GM12878 (cell line): ENCODE measurements around the gene SSPN. TPM values are rescaled to one million over a fixed set of nuclear protein-coding genes. Genes with fewer than 3 reads are reported as not detected.
A peak's percentile ranks its signal among the peaks of the same experiment; 100 is the strongest.

ENCODE experiments used
- BCL3 ChIP-seq: IDR thresholded peaks from 2 replicates; pipeline ENCODE4 v1.6.1; 2011; ENCODE audit warnings: borderline replicate concordance, low read depth, mild to moderate bottlenecking, moderate library complexity, low read length; ENCODE audit not compliant: insufficient read depth, poor library complexity, severe bottlenecking
- CREB1 ChIP-seq: IDR thresholded peaks from 2 replicates; pipeline ENCODE4 v1.6.1; 2012; ENCODE audit warnings: low read depth, mild to moderate bottlenecking, inconsistent platforms
- EGR1 ChIP-seq, 2 experiments: IDR thresholded peaks; 1 replicate in 1 of 2; 2 replicates in 1 of 2; pipeline ENCODE4 v1.6.1; 2011 to 2012; ENCODE audit warnings: low read depth in 2 of 2, low read length in 2 of 2, borderline replicate concordance in 1 of 2, mild to moderate bottlenecking in 1 of 2, moderate library complexity in 1 of 2
- IKZF1 ChIP-seq: fragments of 450-650 bp; conservative IDR thresholded peaks from 2 replicates; pipeline ENCODE4 v1.6.1; 2017; ENCODE audit warnings: antibody characterized with exemption, mild to moderate bottlenecking
- IRF3 ChIP-seq: fragments of 450-650 bp; IDR thresholded peaks from 2 replicates; pipeline ENCODE4 v1.6.1; 2014; ENCODE audit warnings: mild to moderate bottlenecking
- JUND ChIP-seq: IDR thresholded peaks from 2 replicates; pipeline ENCODE4 v1.6.1; 2012; ENCODE audit warnings: low read depth, mild to moderate bottlenecking, low read length, improper control_type of control experiment, moderate library complexity
- MTA3 ChIP-seq: IDR thresholded peaks from 2 replicates; pipeline ENCODE4 v1.6.1; 2012; ENCODE audit warnings: low read length, inconsistent platforms, borderline replicate concordance
- MYC ChIP-seq: IDR thresholded peaks from 2 replicates; pipeline ENCODE4 v1.6.1; 2011; ENCODE audit warnings: mild to moderate bottlenecking, low read length, moderate library complexity, inconsistent platforms; ENCODE audit not compliant: insufficient read depth, insufficient replicate concordance, insufficient read length, severe bottlenecking
- NFXL1 ChIP-seq: fragments of 450-650 bp; IDR thresholded peaks from 2 replicates; pipeline ENCODE4 v1.6.1; 2017; ENCODE audit warnings: antibody characterized with exemption, mild to moderate bottlenecking, borderline replicate concordance
- NR2C1 ChIP-seq: fragments of 450-650 bp; IDR thresholded peaks from 2 replicates; pipeline ENCODE4 v1.6.1; 2017; ENCODE audit warnings: antibody characterized with exemption, mild to moderate bottlenecking, moderate library complexity
- PML ChIP-seq: IDR thresholded peaks from 2 replicates; pipeline ENCODE4 v1.6.1; 2012; ENCODE audit warnings: low read length, inconsistent platforms
- POLR2A ChIP-seq: IDR thresholded peaks from 2 replicates; pipeline ENCODE4 v1.6.1; 2011; ENCODE audit warnings: low read depth, mild to moderate bottlenecking, low read length
- RAD51 ChIP-seq: fragments of 450-650 bp; IDR thresholded peaks from 2 replicates; pipeline ENCODE4 v1.6.1; 2016; ENCODE audit warnings: moderate library complexity, mild to moderate bottlenecking, inconsistent platforms
- REST ChIP-seq: IDR thresholded peaks from 2 replicates; pipeline ENCODE4 v1.6.1; 2012; ENCODE audit warnings: mild to moderate bottlenecking, low read depth, low read length
- SIN3A ChIP-seq: IDR thresholded peaks from 2 replicates; pipeline ENCODE4 v1.6.1; 2012; ENCODE audit warnings: low read depth, low read length, improper control_type of control experiment
- SKIL ChIP-seq: fragments of 450-650 bp; IDR thresholded peaks from 2 replicates; pipeline ENCODE4 v1.6.1; 2017; ENCODE audit warnings: mild to moderate bottlenecking, low read depth, inconsistent platforms; ENCODE audit not compliant: poor library complexity, severe bottlenecking
- SUZ12 ChIP-seq: fragments of 200-600 bp; sonication (generic); IDR thresholded peaks from one replicate; pipeline ENCODE4 v1.6.1; 2018; ENCODE audit warnings: antibody characterized with exemption, mild to moderate bottlenecking; ENCODE audit not compliant: unreplicated experiment
- TARDBP ChIP-seq: IDR thresholded peaks from 2 replicates; pipeline ENCODE4 v1.6.1; 2016; ENCODE audit warnings: borderline replicate concordance
- ZNF24 ChIP-seq: fragments of 450-650 bp; IDR thresholded peaks from 2 replicates; pipeline ENCODE4 v1.6.1; 2017; ENCODE audit warnings: antibody characterized with exemption, mild to moderate bottlenecking
- ZNF384 ChIP-seq: IDR thresholded peaks from 2 replicates; pipeline ENCODE4 v1.6.1; 2012; ENCODE audit warnings: low read depth, mild to moderate bottlenecking, low read length, improper control_type of control experiment, borderline replicate concordance
- ZSCAN29 ChIP-seq: fragments of 450-650 bp; IDR thresholded peaks from 2 replicates; pipeline ENCODE4 v1.6.1; 2017; ENCODE audit warnings: mild to moderate bottlenecking, moderate library complexity
- ZZZ3 ChIP-seq: IDR thresholded peaks from 2 replicates; pipeline ENCODE4 v1.6.1; 2011; ENCODE audit warnings: low read depth; ENCODE audit not compliant: control insufficient read depth, insufficient read length
- polyA plus RNA-seq, 11 experiments: library from polyadenylated mRNA; depleted of rRNA in 4 of 11; unstranded in 6 of 11; stranded (reverse) in 5 of 11; fragments of >200 nt; fragmentation: Nextera tagmentation in 4 of 11; fragmentation: Illumina TruSeq in 1 of 11; extraction: Ambion mirVana in 4 of 11; extraction: Trizol in 1 of 11; gene quantifications; 1 replicate in 1 of 11; 2 replicates in 10 of 11; pipeline versions ENCODE4 v1.2.1 to v1.2.3, GENCODE V29; 2011 to 2016; ENCODE audit warnings: inconsistent platforms in 2 of 11, missing spikeins in 2 of 11, low read depth in 1 of 11
- total RNA-seq, 4 experiments: library from RNA; depleted of rRNA in 3 of 4; stranded (reverse); fragments of >200 nt in 3 of 4; fragmentation: Illumina TruSeq in 1 of 4; extraction: Trizol in 1 of 4; gene quantifications; 2 replicates each; pipeline versions ENCODE4 v1.2.1 to v1.2.3, GENCODE V29; 2013 to 2021

The SSPN gene
- total and polyA plus RNA-seq, 10 of the 15 experiments (the other 5 are each of a cell fraction or from before 2014, with no cell fraction given) = 0.04 to 0.41 (median 0.28) TPM; not detected in 5

DNA sequence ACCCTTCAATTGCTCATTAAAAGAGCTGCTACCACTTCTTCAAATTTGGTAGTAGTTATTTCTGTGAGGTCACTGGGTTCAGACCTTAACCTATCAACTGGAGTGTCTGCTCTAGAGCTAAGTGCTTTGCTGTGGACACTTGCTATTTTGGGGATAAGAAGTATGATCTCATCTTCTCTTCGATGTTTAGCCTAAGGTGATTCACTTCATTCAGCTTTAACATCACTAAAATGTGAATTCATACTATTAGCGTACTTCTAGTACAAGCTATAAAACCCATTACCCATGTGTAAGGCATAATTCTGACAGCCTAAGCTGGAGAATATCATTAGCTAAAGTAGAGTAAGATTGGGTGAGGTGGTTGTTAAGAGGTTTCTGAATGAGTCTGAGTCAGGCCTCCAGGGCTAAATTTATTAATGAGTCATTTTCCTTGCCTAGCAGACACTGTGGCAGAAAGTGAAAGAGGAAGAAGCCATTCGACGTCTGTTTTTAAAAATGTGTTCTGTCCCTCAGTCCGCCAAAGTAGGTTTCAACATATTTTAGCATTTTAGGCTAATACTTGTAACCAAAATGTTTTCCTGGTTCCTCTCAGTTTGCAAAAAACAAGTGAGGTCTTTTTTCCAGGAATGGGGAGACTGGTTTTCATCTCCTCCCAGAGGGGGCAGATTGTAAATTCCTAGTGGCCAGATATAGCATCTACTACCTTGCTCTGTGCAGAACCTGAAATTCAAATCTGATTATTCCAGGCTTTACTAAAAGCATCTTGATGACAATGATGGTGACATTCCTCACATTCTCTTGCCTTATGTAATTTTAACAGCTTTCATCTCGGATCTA lies 103.6 kb downstream of the SSPN start (continued):
- TF ChIP-seq EGR1 (IDR thresholded peaks at IDR 0.05; ENCODE audit: borderline replicate concordance in 1 of 2, low read depth in 2 of 2, low read length in 2 of 2) (no peak), ZZZ3 (no peak), JUND (peak; percentile 93), SIN3A (0 out of 2 replicates have a peak, but pooled peaks have one; percentile 37), SKIL (peak; percentile 99), MTA3 (peak; percentile 74; the same call in 1 of the 2 replicates), RAD51 (peak; percentile 53), POLR2A (no peak), BCL3 (peak; percentile 85), MYC (no peak), ZSCAN29 (no peak), TARDBP (no peak), REST (no peak), ZNF384 (no peak), ZNF24 (peak; percentile 21; the same call in 1 of the 2 replicates), NR2C1 (no peak), IRF3 (no peak), NFXL1 (no peak), IKZF1 (peak; percentile 95), PML (peak; percentile 68; the same call in 1 of the 2 replicates), CREB1 (peak; percentile 59; the same call in 1 of the 2 replicates), SUZ12 (no peak)
